Stimulated activated CD8-positive, alpha-beta memory T cell treated with anti-CD3 and anti-CD28 coated beads, Interleukin-12 subunit alpha, Interleukin-12 subunit beta, amount 100 ng/mL, for 24 hours (primary cell): ENCODE measurements around the gene SLC34A3.
"Not testable (repeated sequence)": the region's sequence is repeated elsewhere in the genome, so short reads cannot be mapped to it uniquely, and the experiment has no call there.

Source experiments
- DNase-seq: peaks from one replicate; pipeline ENCODE4 v3.0.0-alpha.2; 2020; ENCODE audit errors: extremely low read depth

Gene SLC34A3

DNA sequence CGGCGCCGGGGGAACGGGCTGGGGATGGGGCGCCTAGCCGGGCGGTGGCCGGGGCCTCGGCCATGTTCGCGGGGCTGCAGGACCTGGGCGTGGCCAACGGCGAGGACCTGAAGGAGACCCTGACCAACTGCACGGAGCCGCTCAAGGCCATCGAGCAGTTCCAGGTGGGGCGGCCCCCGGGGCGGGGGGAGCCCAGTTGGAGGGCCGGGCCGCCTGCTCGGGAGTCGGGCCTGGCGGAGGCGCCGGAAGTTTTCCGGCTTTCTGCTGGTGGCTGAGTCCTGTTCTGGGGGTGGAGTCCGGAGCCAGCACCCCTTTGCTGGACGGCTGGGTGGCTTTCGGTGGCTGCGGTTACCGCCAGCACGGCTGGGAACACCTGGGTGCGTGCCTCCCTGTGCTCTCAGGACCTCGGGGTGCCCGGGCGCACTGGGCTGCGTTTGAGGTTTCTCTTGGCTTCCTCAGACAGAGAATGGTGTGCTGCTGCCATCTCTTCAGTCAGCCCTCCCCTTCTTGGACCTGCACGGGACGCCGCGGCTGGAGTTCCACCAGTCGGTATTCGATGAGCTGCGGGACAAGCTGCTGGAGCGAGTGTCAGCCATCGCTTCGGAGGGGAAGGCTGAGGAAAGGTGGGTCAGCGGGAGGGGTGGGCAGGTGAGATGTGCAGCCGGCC is 24.9 kb downstream of the SLC34A3 start:
- DNase-seq: no peak

DNA sequence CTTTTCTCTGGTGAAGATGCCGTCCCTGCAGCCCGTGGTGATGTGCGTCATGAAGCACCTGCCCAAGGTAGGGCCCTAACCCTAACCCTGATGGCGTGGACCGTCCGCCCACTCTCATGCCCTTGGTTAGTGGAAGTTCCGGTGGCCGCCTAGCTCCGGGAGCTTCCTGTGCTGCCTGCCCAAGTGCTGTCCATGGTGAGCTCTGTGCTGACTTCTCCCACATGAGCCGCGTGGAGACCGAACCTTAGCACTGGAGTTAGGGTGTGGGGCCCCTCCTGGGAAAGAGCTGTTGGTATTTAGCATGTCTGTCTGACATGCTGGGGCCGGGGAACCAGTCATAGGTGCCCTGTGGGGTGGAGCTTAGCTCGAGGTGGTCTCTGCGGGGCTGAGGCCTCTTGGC is 25.7 kb downstream of the SLC34A3 start:
- no peak for DNase-seq

DNA sequence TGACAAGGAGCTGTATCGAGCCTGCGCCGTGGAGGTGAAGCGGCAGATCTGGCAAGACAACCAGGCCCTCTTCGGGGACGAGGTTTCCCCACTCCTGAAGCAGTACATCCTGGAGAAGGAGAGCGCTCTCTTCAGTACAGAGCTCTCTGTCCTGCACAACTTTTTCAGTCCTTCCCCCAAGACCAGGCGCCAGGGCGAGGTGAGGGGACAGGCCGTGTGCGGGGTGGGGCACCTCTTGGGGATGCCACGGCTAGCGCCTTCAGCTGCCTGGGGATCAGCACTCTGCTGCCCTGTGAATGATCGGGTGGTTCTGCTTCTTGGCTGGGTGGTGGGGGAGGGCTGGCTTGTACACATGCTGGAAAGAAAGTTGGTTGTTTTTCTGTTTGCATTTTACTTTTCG is 26.2 kb downstream of the SLC34A3 start:
- DNase-seq: no peak

DNA sequence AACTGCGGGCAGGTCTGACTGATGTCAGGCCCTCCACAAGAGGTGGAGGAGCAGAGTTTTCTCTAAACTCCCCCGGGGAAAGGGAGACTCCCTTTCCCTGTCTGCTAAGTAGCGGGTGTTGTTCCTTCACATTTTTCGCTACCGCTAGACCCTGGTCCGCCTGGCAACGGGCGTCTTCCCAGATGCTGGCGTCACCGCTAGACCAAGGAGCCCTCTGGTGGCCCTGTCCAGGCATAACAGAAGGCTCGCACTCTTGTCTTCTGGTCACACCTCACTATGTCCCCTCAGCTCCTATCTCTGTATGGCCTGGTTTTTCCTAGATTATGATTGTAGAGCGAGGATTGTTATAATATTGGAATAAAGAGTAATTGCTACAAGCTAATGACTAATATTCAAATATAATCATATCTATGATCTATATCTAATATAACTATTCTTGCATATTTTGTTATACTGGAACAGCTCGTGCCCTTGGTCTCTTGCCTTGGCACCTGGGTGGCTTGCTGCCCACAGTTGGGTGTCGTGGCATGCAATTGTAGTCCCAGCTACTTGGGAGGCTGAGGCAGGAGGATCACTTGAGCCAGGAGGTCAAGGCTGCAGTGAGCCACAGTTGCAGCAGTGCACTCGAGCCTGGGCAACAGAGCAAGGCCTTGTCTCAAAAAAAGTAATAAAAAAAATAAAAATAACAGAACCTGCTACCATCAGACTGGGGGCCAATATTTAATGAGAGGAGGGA is 31.6 kb downstream of the SLC34A3 start:
- not testable (repeated sequence) for DNase-seq

DNA sequence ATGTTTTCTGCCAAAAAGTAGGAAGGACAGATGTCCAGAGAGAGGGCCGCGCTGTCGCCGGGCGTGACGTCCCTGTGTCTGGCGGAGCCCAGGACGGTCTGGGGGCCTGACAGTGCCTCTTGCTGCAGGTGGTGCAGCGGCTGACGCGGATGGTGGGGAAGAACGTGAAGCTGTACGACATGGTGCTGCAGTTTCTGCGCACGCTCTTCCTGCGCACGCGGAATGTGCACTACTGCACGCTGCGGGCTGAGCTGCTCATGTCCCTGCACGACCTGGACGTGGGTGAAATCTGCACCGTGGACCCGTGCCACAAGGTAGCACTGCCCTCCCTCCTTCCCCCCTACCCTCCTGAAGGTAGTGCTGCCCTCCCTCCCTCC is 32.2 kb downstream of the SLC34A3 start:
- DNase-seq: no peak

- no peak for DNase-seq
Measured at GRCh38 chr9:137263506-137263905, 32.8 kb downstream of the SLC34A3 start.

- DNase-seq: no peak
Measured at GRCh38 chr9:137264067-137264466, 33.4 kb downstream of the SLC34A3 start.

DNA sequence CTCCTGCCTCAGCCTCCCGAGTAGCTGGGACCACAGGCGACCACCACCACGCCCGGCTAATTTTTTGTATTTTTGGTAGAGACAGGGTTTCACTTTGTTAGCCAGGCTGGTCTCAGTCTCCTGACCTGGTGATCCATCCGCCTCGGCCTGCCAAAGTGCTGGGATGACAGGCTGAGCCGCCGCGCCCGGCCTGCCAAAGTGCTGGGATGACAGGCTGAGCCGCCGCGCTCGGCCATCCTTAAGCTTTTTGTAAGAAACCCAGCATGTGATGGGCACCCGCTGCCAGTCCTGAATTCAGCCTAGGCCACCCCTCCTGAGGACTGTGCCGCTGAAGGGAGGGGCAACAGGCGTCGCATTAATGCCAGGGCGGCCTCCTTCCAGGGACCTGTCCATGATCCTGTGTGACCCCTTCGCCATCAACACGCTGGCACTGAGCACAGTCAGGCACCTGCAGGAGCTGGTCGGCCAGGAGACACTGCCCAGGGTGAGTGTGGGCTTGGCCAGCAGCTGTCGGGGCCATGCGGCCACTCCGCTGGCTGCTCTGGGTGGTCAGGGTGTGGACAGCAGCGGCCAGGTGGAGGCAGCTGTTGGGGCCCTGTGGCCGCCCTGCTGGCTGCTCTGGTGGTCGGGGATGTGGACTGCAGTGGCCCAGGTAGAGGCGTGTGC is 34.9 kb downstream of the SLC34A3 start:
- DNase-seq: no peak

GRCh38 chr9:137266162-137266527 is 35.4 kb downstream of the SLC34A3 start:
- DNase-seq: no peak

DNA sequence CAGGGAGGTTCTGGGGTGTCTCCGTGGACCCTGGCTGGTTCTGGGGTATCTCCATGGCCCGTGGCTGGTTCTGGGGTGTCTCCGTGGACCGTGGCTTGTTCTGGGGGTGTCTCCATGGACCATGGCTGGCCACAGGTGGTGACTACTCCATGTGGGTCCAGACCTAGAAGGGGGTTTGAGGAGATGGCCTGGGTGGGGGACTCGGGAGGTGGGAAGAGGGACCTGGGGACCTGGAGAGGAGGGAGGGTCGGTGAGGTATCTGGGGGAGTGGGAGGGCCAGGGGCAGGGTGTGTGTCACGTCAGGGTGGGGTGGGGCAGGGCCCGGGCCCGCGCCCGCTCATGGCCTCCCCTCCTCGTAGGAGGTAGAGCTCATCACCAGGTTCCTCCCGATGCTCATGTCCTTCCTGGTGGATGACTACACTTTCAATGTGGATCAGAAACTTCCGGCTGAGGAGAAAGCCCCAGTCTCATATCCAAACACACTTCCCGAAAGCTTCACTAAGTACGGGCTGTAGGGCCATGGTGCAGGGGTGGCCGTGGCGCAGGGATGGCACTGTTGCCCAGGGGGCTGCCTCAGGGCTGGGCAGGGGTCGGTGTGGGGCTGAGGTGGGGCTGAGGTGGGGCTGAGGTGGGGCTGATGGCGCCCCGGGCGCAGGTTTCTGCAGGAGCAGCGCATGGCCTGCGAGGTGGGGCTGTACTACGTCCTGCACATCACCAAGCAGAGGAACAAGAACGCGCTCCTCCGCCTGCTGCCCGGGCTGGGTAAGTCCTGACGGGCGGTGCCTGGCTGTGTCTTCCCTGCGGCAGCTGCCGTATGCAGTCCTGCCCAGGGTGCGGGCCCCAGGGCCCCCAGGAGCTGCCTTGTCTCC is 36.1 kb downstream of the SLC34A3 start:
- DNase-seq: no peak

GRCh38 chr9:137267933-137268355 is 37.2 kb downstream of the SLC34A3 start:
- DNase-seq: no peak

- DNase-seq: no peak
Measured at GRCh38 chr9:137268538-137269201, 38.0 kb downstream of the SLC34A3 start.

DNA sequence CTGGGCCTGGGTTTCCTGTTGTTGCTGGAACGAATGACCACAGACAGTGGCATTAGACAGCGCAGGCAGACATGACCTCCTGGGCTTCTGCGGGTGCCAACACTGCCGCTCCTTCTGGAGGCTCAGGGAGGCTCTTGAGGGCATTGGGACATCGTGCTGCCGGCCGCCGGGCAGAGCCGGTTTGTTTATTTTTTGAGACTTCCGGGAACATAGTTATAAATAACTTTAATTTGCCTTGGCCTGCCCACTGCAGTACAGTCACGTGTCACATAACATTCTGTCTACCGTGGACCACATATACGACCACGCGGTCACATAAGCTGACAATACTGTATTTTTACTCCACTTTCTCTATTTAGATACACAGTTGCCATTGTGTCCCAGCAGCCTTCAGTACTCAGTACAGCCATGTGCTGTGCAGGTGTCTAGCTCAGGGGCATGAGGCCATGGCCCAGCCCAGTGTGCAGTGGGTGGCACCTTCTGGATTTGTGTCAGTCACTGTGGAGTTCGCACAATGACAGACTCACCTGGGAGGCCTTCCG is 38.6 kb downstream of the SLC34A3 start:
- no peak for DNase-seq

DNA sequence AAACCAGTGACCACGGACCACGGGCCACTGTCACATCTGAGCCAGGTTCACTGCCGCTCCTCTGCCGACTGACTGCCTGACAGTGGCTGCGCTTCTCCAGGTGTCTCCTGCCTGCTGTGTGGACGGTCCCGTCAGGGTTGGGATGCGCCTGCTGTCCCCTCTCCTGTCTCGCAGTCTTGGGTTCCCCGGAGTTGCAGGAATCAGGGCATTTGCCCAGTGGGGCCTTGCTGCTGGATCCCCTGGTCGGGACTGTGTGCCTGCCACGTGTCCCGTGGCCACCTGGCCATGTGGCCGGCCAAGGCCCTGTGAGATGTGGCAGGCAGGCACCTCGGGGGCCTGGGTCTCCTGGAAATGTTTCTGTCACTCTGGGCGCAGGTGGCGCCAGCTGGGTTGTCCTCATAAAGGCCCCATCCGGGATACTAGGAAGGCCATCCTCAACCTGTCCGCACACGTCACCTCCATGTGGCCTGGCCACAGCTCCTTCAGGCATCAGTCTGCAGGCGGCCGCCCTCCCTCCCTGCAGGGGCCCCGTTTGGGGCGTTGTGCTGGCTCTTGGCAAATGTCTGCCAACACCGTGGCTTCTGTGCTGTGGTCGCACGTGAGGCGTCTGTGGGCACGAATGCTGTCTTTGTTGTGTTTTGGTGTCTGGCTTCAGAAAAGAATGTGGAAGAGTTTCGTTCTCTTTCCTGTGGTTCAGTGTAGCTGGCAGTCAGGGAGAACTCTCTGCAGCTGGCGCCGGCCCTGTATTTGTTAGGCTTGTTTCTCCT is 40.4 kb downstream of the SLC34A3 start:
- no peak for DNase-seq

DNA sequence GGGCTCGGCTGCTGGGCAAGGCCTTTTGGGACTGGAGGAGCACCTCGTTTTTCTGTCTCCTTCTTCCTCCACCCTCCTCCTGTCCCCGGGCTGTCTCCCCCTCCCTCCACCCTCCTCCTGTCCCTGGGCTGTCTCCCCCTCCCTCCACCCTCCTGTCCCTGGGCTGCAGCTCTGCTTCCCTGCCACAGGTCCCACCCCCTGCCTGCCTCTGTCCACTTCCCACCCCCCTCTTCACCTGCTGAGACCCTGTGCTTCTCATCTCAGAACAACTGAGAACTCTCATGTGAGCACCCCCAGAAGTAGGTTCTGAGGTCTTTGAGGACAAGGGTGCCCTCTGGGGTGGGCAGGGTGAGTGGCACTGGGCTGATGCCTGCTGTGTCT is 41.0 kb downstream of the SLC34A3 start:
- no peak for DNase-seq

- DNase-seq: no peak
Measured at GRCh38 chr9:137272241-137273094, 41.8 kb downstream of the SLC34A3 start.

GRCh38 chr9:137273095-137273490 is 42.4 kb downstream of the SLC34A3 start:
- no peak for DNase-seq

DNA sequence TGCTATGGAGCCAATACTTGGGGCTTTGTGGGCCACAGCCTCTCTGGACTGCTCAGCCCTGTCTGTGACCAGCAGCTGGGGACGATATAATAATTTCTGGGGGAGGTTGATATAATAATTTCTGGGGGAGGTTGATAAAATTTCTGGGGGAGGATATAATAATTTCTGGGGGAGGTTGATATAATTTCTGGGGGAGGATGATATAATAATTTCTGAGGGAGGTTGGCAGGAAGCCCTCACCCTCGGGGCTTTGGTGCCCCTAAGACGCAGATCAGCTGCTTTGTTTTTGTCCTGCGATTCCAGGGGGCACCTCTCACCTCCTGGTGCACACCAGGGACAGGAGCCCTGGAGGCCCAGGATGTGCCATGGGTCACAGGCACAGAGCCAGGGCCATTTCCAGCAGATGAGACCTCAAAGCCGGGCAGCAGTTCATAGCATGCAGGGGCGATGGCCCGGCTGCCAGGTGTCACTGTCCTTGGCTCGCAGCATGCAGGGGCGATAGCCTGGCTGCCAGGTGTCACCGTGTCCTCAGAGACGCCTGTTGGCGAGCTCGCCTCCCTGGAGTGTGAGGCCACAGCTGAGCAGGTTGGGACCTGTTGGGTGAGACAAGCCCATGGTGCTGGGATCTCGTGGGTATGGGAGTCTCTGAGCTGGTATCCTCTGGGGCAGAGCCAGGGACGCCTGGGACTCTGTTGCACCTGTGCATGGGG is 43.1 kb downstream of the SLC34A3 start:
- DNase-seq: no peak

DNA sequence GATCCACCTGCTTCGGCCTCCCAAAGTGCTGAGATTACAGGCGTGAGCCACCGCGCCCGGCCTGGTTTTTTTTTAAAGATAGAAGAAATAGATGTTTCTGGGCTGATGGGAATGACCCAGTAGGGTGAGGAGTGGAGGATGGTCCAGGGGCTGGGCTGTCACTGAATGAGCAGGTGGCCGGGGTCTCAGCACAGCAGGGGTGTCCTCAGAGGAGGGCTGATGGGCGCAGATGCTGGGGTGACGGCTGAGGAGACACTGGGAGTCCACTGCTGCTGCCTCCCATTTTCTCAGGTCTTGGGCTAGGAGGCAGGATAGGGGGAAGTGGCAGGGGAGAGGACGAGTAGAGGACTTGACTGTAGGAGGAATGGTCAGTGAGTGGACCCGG is 44.5 kb downstream of the SLC34A3 start:
- DNase-seq: no peak
